DLD1 (cell line): ENCODE data around the gene GNB2.

ENCODE experiments used
- in situ Hi-C: cut with HindIII; loops from 2 replicates; pipeline ENCODE4 v1.10.0; 2017; ENCODE audit warnings: low sequenced_read_pairs

Gene GNB2

DNA sequence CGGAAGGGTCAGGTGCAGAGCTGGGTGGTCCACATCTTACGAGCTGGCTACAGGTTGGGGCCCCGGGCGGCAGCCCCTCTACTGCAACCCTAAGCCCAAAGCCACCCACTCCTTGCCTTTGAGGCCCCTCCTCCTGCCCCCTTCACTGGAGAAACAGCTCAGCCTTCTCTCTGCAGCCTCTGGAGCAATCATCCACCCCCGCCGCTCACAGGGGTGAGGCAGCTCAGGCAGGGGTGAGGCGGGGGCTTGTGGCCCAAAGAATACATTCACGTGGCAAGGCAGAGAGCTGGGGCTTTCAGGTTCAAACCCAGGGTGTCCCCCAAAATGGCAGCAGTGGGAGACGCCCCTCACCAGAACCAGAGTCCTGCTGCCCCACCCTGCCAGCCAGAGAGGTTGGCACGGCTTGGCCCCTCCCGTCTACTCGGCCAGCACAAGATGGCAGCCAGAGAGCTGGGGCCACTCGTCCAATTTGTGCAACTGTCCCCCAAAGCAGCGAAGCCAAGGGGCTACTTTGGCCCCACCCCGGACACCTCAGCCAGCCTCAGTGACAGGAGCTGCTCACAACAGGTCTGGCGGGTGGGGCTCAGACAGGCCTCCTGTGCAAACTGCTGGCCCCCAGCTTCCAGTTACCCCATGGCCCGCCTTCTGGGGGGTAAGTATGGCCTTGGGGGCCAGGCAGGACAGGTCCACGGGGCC lies 7.2 kb downstream of the GNB2 start:
- in situ Hi-C loops = no loop called here

GRCh38 chr7:100681491-100682227 lies 8.1 kb downstream of the GNB2 start:
- in situ Hi-C loops = no loop called here

GRCh38 chr7:100682228-100682741 lies 8.7 kb downstream of the GNB2 start:
- in situ Hi-C loops = no loop called here

GRCh38 chr7:100682991-100683658 lies 9.6 kb downstream of the GNB2 start:
- in situ Hi-C loops = no loop called here

- in situ Hi-C loops = no loop called here
These were observed 10.4 kb downstream of the GNB2 start for GRCh38 chr7:100683659-100684533.

GRCh38 chr7:100684534-100685042 lies 11.0 kb downstream of the GNB2 start:
- in situ Hi-C loops = no loop called here

DNA sequence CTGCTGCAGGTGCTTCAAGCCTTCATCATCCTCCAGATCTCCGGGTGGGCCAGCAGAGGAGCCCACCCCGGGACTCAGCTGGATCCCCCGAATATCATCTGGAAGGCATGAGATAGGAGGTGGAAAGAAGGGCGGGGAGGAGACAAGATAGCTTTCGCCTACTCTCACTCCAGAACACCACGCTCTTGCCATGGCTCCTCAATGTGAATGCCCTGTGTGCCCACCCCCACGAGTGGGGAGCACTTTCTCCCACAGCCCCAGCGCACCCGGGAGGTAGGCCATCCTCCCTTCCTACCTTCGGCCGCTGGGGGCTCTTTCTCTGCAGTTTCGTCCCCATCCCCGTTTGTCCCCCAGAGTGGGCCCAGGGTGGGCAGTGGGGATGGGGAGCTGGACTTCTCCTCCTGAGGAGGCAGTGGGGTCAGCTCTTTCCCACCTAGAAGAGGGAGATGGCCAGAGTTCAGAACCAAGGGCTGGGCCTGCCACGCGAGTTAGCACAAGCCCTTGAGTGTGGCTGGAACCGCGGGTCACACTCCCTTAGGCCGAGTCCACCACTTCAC lies 11.6 kb downstream of the GNB2 start:
- in situ Hi-C loops = no loop called here

DNA sequence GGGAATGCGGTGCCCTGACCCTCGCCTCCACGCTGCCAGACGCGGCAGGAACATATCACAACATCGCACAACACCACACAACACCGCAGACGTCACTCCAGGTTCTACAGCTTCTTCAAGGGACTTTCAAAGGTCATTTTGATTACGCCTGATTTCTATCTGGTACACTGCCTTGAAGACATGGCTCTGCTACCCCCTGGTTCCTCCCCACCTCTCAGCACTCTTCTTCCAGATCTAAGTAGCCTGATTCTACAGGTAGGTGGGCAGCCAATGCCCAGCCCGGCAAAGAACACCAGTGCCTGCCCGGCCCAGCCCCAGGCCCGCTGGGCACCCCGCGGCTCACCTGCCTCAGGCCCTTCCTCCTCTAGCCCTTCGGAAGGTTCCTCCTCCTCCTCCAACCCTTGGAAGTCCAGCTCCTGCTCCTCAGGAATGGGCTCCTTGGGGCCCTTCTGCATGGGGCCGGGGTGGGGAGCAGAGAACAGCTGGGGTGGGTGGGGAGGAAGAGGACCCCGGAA lies 12.1 kb downstream of the GNB2 start:
- in situ Hi-C loops = no loop called here

DNA sequence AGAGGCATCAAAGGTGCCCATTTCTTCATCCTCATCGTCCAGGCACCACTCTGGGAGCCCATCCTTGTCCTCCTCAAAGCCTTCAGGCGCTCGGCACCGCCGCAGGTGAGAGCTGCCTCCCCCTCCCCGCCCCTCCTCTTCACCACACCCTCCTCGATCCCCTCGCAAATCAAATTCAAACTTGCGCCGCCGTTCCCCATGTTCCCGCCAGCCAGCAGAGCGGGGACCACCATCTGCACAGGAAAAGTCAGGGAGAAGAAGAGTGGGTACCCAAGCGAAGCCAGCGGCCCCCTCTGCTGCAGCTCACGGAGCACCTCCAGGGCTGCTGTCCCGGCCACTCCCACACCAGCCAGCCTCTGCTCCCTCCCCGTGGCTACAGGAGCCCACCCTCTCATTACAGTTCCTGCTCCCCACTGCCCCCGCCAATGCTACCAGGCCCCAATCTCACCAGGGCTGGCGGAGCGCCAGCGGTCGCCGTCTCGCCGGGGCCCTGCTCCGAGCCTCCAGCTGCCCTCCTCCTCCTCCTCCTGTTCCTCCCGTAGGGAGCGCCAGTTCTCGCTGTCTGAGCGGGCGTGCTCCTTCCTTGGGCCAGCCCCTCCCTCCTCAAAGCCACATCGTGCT lies 12.8 kb downstream of the GNB2 start:
- in situ Hi-C loops = no loop called here

DNA sequence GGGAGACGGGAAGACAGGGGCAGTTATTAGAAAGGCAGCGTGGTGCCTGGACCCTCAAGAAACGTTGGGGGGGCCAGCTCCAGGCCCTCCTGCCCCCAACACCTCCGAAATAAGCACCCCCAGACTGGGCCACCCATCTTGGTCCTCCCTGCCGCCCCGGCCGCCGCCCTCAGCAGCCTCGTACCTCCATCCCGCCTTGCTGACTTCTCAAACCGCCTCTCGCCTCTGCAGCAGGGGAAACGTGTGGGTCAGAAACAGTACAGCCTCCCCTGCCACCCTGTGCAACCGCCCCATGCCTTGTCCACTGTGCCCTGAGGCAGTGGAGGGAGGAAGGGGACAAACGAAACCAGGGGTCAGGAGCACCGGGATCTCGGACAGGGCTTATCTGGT lies 13.3 kb downstream of the GNB2 start:
- in situ Hi-C loops = no loop called here

DNA sequence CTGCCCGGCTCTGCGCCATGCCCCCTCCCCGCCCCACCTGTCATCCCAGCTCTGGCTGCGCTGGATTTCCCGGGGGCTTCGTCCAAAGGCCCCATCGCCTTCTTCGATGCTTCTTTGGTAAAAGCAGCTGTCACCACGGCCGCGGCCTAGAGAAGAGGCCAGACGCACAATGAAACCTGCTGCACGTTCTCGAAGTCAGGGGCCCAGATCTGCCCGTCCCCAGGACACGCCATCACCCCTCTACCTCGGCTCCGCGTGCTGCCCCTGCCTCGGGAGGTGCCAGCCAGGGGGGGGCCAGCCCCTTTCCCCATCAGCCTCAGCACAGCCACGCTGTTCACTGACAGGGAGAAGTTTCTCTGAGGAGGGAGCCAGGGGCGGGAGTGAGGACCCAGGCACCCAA lies 13.7 kb downstream of the GNB2 start:
- in situ Hi-C loops = no loop called here

GRCh38 chr7:100687751-100688300 lies 14.3 kb downstream of the GNB2 start:
- in situ Hi-C loops = no loop called here

- in situ Hi-C loops = no loop called here
These were observed 14.9 kb downstream of the GNB2 start for GRCh38 chr7:100688326-100688860.

- in situ Hi-C loops = no loop called here
These were observed 15.9 kb downstream of the GNB2 start for GRCh38 chr7:100689230-100690135.

DNA sequence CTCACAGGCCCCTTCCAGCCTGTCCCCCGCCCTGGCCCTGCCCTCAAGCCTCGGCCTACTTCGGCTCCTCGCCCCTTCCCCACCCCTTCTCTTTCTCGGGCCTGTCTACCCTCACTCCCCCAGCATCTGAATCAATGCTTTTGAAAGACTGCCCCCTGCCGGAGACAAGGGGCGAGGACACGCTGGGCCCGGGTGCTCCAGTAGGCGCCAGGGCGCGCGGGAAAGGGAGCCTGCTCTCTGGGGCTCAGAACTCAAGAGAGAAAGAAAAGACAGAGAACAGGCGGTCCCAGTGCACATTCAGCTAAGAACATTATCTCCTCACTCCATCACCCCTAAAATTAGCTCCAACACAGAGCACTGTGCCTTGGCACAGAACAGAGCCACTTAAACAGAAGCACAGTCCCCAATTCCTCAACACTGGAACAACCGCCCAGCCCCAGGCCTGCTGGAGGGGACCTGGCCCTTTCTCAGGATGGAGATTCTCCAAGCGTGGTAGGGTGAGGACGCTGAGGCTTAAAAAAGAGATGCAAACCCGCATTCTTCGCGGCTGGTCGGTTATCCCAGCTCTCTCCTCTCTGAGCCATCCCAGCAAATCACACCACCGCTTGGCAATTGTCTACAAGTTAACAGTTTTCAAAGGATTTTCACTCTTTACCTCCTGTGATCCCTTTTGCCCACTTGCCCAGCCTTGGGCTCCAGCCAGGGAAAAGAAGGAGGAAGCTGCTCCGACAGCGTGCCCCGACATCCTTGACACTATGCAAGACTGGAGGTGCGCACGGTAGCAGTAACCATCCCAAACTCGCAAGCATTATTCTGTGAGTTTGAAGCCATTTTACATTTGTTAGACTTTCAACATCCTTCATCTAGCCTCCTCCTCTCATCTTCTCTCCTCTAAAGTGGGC lies 18.4 kb downstream of the GNB2 start:
- in situ Hi-C loops = no loop called here

DNA sequence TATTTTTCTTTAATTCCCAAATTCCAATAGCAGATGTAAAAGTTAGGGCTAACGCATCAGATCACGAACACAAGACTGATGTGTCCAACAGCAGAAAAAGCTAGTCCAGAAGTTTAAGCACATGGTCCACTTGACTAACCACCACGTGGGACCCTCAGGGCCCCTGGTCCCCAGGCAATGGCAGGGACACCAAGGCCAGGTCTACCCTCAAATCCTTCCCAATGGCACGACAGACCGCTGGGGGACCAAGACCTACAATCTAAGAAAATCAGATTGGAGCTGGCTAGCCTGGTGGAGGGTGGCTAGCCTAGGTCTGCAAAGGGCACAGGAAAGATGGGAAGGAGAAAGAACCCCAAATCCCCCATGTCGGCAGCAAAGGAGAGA lies 19.0 kb downstream of the GNB2 start:
- in situ Hi-C loops = no loop called here
